ENCODE results near the gene ORC4. TPM values are rescaled to one million over a fixed set of nuclear protein-coding genes. Genes with fewer than 3 reads are reported as not detected.
"Not testable (repeated sequence)": the region's sequence is repeated elsewhere in the genome, so short reads cannot be mapped to it uniquely, and the experiment has no call there.

The ORC4 gene
- total RNA-seq, 1 experiment from 2014 or later: 72.9 TPM

- Histone ChIP-seq H2AFZ (ENCODE audit: low read length) (no peak overlapping the region), H3K56ac (ENCODE audit: insufficient read length, low read depth, low read length) (no peak overlapping the region), H3T11ph (ENCODE audit: low read length) (no peak overlapping the region), H2BK20ac (ENCODE audit: low read depth, low read length, poor library complexity, severe bottlenecking) (no peak overlapping the region), H4K8ac (replicated peaks; ENCODE audit: insufficient read length, low read depth, low read length) (no peak overlapping the region), H2AK5ac (ENCODE audit: insufficient read length, low read length) (no peak overlapping the region), H4K5ac (ENCODE audit: insufficient read length, low read depth, low read length) (no peak overlapping the region), H3K14ac (ENCODE audit: insufficient read depth, low read length) (no peak overlapping the region), H3K23ac (ENCODE audit: insufficient read length, low read depth, low read length) (no peak overlapping the region), H2BK12ac (ENCODE audit: insufficient read length, low read depth, low read length) (no peak overlapping the region), H3K79me2 (ENCODE audit: insufficient read depth, low read length) (peaks cover 54% of the 10 kb centered on the region; the same call in 1 of the 2 replicates), H4K91ac (ENCODE audit: insufficient read length, low read depth, low read length) (no peak overlapping the region), H3K27me3 (ENCODE audit: insufficient read depth, low read length) (no peaks in the 10 kb centered on the region), H3K4me1 (ENCODE audit: insufficient read depth, low read length) (no peaks in the 10 kb centered on the region), H3K4ac (ENCODE audit: low read depth, low read length) (no peak overlapping the region), H3K79me1 (ENCODE audit: insufficient read depth, low read depth, low read length, poor library complexity, severe bottlenecking) (peaks cover 6% of the 10 kb centered on the region), H2BK120ac (ENCODE audit: low read depth, low read length, poor library complexity, severe bottlenecking) (no peak overlapping the region), H3K27ac (ENCODE audit: insufficient read length, low read depth, low read length) (no peak overlapping the region), H3K9me3 (ENCODE audit: control insufficient read depth, low read depth, low read length) (no peaks in the 10 kb centered on the region), H2BK15ac (ENCODE audit: low read depth, low read length) (no peak overlapping the region), H2BK5ac (ENCODE audit: insufficient read length, low read length) (no peak overlapping the region), H4K20me1 (ENCODE audit: control insufficient read depth, insufficient read depth, insufficient read length) (no peaks in the 10 kb centered on the region), H3K4me2 (ENCODE audit: insufficient read depth, insufficient read length, low read length) (no peak overlapping the region), H3K23me2 (ENCODE audit: insufficient read length, low read depth, low read length, poor library complexity, severe bottlenecking) (no peaks in the 10 kb centered on the region), H3K18ac (ENCODE audit: insufficient read length, low read depth, low read length) (no peak overlapping the region), H3K9ac (ENCODE audit: extremely low read depth, insufficient read length, low read length) (no peak overlapping the region)
- no peaks in the 10 kb centered on the region for H3K27me3 Mint-ChIP-seq (ENCODE audit: low read depth)
- H3K4me3 Mint-ChIP-seq: no peak overlapping the region
- no peak for DNase-seq
- WGBS (ENCODE audit: extremely low coverage, insufficient read length, low lambda C conversion rate): no CpG with 5 or more reads among the region's 2 CpGs
- TF ChIP-seq, protein P1, sequence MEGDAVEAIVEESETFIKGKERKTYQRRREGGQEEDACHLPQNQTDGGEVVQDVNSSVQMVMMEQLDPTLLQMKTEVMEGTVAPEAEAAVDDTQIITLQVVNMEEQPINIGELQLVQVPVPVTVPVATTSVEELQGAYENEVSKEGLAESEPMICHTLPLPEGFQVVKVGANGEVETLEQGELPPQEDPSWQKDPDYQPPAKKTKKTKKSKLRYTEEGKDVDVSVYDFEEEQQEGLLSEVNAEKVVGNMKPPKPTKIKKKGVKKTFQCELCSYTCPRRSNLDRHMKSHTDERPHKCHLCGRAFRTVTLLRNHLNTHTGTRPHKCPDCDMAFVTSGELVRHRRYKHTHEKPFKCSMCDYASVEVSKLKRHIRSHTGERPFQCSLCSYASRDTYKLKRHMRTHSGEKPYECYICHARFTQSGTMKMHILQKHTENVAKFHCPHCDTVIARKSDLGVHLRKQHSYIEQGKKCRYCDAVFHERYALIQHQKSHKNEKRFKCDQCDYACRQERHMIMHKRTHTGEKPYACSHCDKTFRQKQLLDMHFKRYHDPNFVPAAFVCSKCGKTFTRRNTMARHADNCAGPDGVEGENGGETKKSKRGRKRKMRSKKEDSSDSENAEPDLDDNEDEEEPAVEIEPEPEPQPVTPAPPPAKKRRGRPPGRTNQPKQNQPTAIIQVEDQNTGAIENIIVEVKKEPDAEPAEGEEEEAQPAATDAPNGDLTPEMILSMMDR (conservative IDR thresholded peaks at IDR 0.05): no peak
- peaks cover 23 to 29% of the 10 kb centered on the region in 2 experiments for H3K4me1 Mint-ChIP-seq
- peaks cover 0 to 18% (median 15%) of the 10 kb centered on the region in 3 experiments; a peak in 6 of 7 replicates for H3K36me3 Mint-ChIP-seq (ENCODE audit: insufficient read depth in 1 of 3, low read depth in 3 of 3)
- peak overlapping the region in 2 of 3 experiments; percentile 65 to 76; a peak in 2 of 7 replicates for H3K27ac Mint-ChIP-seq
- peaks cover 0 to 10% of the 10 kb centered on the region in 2 experiments; a peak in 4 of 5 replicates for H3K9me3 Mint-ChIP-seq
Measured at GRCh38 chr2:148013876-148014275, 6.7 kb downstream of the ORC4 start.

- Mint-ChIP-seq H3K27ac (peak overlapping the region in 1 of 3 experiments; percentile 39; a peak in 1 of 7 replicates), H3K4me1 (peaks cover 10 to 20% of the 10 kb centered on the region in 2 experiments; a peak in 3 of 4 replicates), H3K9me3 (peaks cover 17 to 34% of the 10 kb centered on the region in 2 experiments), H3K36me3 (ENCODE audit: insufficient read depth in 1 of 3, low read depth in 3 of 3) (peaks cover 19 to 40% (median 31%) of the 10 kb centered on the region in 3 experiments)
- not testable (repeated sequence) for H4K20me1 ChIP-seq (ENCODE audit: control insufficient read depth, insufficient read depth, insufficient read length); H2AFZ ChIP-seq (ENCODE audit: low read length); H2AK5ac ChIP-seq (ENCODE audit: insufficient read length, low read length); H3K79me1 ChIP-seq (ENCODE audit: insufficient read depth, low read depth, low read length, poor library complexity, severe bottlenecking); DNase-seq; H3K23me2 ChIP-seq (ENCODE audit: insufficient read length, low read depth, low read length, poor library complexity, severe bottlenecking); H2BK15ac ChIP-seq (ENCODE audit: low read depth, low read length); H3K9me3 ChIP-seq (ENCODE audit: control insufficient read depth, low read depth, low read length); H3K27ac ChIP-seq (ENCODE audit: insufficient read length, low read depth, low read length); H2BK12ac ChIP-seq (ENCODE audit: insufficient read length, low read depth, low read length); H3K4ac ChIP-seq (ENCODE audit: low read depth, low read length); H3K9ac ChIP-seq (ENCODE audit: extremely low read depth, insufficient read length, low read length); H3K27me3 ChIP-seq (ENCODE audit: insufficient read depth, low read length); H2BK5ac ChIP-seq (ENCODE audit: insufficient read length, low read length); H3K14ac ChIP-seq (ENCODE audit: insufficient read depth, low read length); H3T11ph ChIP-seq (ENCODE audit: low read length); H3K18ac ChIP-seq (ENCODE audit: insufficient read length, low read depth, low read length); H4K5ac ChIP-seq (ENCODE audit: insufficient read length, low read depth, low read length); H4K91ac ChIP-seq (ENCODE audit: insufficient read length, low read depth, low read length); H3K4me1 ChIP-seq (ENCODE audit: insufficient read depth, low read length); H3K4me2 ChIP-seq (ENCODE audit: insufficient read depth, insufficient read length, low read length); H3K4me3 Mint-ChIP-seq; H3K23ac ChIP-seq (ENCODE audit: insufficient read length, low read depth, low read length); H3K27me3 Mint-ChIP-seq (ENCODE audit: low read depth); H3K56ac ChIP-seq (ENCODE audit: insufficient read length, low read depth, low read length); H2BK20ac ChIP-seq (ENCODE audit: low read depth, low read length, poor library complexity, severe bottlenecking); H2BK120ac ChIP-seq (ENCODE audit: low read depth, low read length, poor library complexity, severe bottlenecking); H4K8ac ChIP-seq (replicated peaks; ENCODE audit: insufficient read length, low read depth, low read length)
- peaks cover 40% of the 10 kb centered on the region for H3K79me2 ChIP-seq (ENCODE audit: insufficient read depth, low read length)
- WGBS (ENCODE audit: extremely low coverage, insufficient read length, low lambda C conversion rate): no CpG with 5 or more reads among the region's 7 CpGs
Measured at GRCh38 chr2:148008411-148008810, 12.1 kb downstream of the ORC4 start.
